AG10803 (cell line): ENCODE data around the gene SHISAL1.
A peak's percentile ranks its signal among the peaks of the same experiment; 100 is the strongest.

Experiments used
- DNase-seq: peaks from one replicate; pipeline ENCODE4 v3.0.0; 2010; ENCODE audit warnings: low read depth
- H3K4me3 ChIP-seq: 2 replicates; pipeline ENCODE4 v1.5.1; 2011; ENCODE audit warnings: mild to moderate bottlenecking, low read length, control low read depth
- CTCF ChIP-seq: conservative IDR thresholded peaks from 2 replicates; pipeline ENCODE4 v1.5.1; 2011; ENCODE audit warnings: mild to moderate bottlenecking, low read length, control low read depth, inconsistent platforms

The SHISAL1 gene

GRCh38 chr22:44342347-44342956 lies 29.7 kb upstream of the SHISAL1 start:
- no peak for TF ChIP-seq CTCF
- H3K4me3 ChIP-seq: no peak overlapping the region
- no peak for DNase-seq

GRCh38 chr22:44341431-44342346 lies 28.9 kb upstream of the SHISAL1 start:
- no peak for TF ChIP-seq CTCF
- no peak overlapping the region for H3K4me3 ChIP-seq
- peak; percentile 44 for DNase-seq

GRCh38 chr22:44340271-44341239 lies 27.8 kb upstream of the SHISAL1 start:
- DNase-seq: no peak
- TF ChIP-seq CTCF: no peak
- no peak overlapping the region for H3K4me3 ChIP-seq

DNA sequence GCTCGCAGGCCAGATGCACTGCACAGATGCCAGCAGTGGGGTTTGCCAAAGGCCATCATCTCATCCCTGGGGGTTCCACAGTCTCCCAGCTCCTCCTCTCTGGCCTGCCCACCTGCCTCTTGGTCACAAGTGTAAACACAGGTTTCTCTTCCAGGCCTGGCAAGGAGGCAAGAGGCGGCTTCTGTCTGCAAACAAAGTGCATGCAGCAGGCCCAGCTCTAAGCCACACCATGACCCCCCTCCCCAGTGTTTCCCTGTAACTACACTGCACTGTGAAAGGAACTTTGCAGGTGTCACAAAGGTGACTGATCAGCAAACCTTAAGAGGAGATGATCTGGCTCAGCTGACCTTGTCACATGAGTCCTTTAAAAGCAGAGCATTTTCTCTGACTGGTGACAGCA lies 26.2 kb upstream of the SHISAL1 start:
- TF ChIP-seq CTCF: no peak
- H3K4me3 ChIP-seq: no peak overlapping the region
- no peak for DNase-seq

- H3K4me3 ChIP-seq: no peak overlapping the region
- TF ChIP-seq CTCF: no peak
- DNase-seq: no peak
Measured at GRCh38 chr22:44338177-44338810, 25.5 kb upstream of the SHISAL1 start.

GRCh38 chr22:44337678-44338004 lies 24.9 kb upstream of the SHISAL1 start:
- no peak overlapping the region for H3K4me3 ChIP-seq
- DNase-seq: peak; percentile 60

More at GRCh38 chr22:44337678-44338004, 24.9 kb upstream of the SHISAL1 start:
- TF ChIP-seq CTCF: no peak
